Activated T-cell treated with anti-CD3 and anti-CD28 coated beads, Interleukin-2, amount 50 U/mL, for 48 hours (primary cell): ENCODE data around the gene BEX2.
A peak's percentile ranks its signal among the peaks of the same experiment; 100 is the strongest.
"Not testable (repeated sequence)": the region's sequence is repeated elsewhere in the genome, so short reads cannot be mapped to it uniquely, and the experiment has no call there.

Experiments
- DNase-seq, 2 experiments: peaks; one replicate each; pipeline ENCODE4 v3.0.0-alpha.2; 2020

BEX2 gene

GRCh38 chrX:103310555-103311398, at the start of gene BEX2:
BEX2 (minus strand) TSS chrX:103310990; CDS start chrX:103309976, 1,014 bp downstream.
- DNase-seq, result peak; percentile 84 to 88

- DNase-seq, result no peak
Measured at GRCh38 chrX:103360092-103360491, 49.3 kb upstream of the BEX2 start.

GRCh38 chrX:103359605-103360004, 48.8 kb upstream of the BEX2 start:
- not testable (repeated sequence) for DNase-seq

GRCh38 chrX:103357871-103358270, 47.1 kb upstream of the BEX2 start:
- no peak for DNase-seq

GRCh38 chrX:103356858-103357257, 46.1 kb upstream of the BEX2 start:
- DNase-seq, result no peak

GRCh38 chrX:103356130-103356798, 45.5 kb upstream of the BEX2 start, which contains the start of gene TCEAL9:
TCEAL9 (plus strand) TSS chrX:103356506; CDS start chrX:103357685, 1,179 bp downstream.
- peak in 1 of 2 experiments; percentile 23 for DNase-seq

- no peak for DNase-seq
Measured at GRCh38 chrX:103347682-103348397, 37.0 kb upstream of the BEX2 start.

GRCh38 chrX:103344606-103345005, 33.8 kb upstream of the BEX2 start:
- DNase-seq, result no peak

- DNase-seq, result peak; percentile 32 to 47
Measured at GRCh38 chrX:103343105-103343504, 32.3 kb upstream of the BEX2 start.

GRCh38 chrX:103338663-103339062, 27.9 kb upstream of the BEX2 start:
- no peak for DNase-seq

GRCh38 chrX:103330681-103331288, 20.0 kb upstream of the BEX2 start:
- no peak for DNase-seq

- no peak for DNase-seq
Measured at GRCh38 chrX:103329991-103330390, 19.2 kb upstream of the BEX2 start, which contains the start of gene TCEAL7. TCEAL7 (plus strand) TSS chrX:103330239; CDS start chrX:103331404, 1,165 bp downstream.

GRCh38 chrX:103311399-103311780, 600 bp upstream of the BEX2 start:
- no peak for DNase-seq

- DNase-seq, result no peak
Measured at GRCh38 chrX:103309860-103310554, 783 bp downstream of the BEX2 start.

- DNase-seq, result not testable (repeated sequence)
Measured at GRCh38 chrX:103305666-103306065, 5.1 kb downstream of the BEX2 start.

- no peak for DNase-seq
Measured at GRCh38 chrX:103304705-103305104, 6.1 kb downstream of the BEX2 start.

GRCh38 chrX:103293118-103293517, 17.7 kb downstream of the BEX2 start:
- no peak for DNase-seq

GRCh38 chrX:103279624-103280023, 31.2 kb downstream of the BEX2 start:
- no peak for DNase-seq

GRCh38 chrX:103276581-103277002, 34.2 kb downstream of the BEX2 start, which contains the start of gene TCEAL5:
TCEAL5 (minus strand) TSS chrX:103276750; CDS start chrX:103274563, 2,187 bp downstream.
- DNase-seq, result no peak

GRCh38 chrX:103275947-103276567, 34.7 kb downstream of the BEX2 start:
- no peak for DNase-seq

- no peak for DNase-seq
Measured at GRCh38 chrX:103274284-103274683, 36.5 kb downstream of the BEX2 start.
